Iris pigment epithelial cell (primary cell): ENCODE data around the gene MRPL33.

ENCODE experiments used
- DNase-seq: peaks from one replicate; pipeline ENCODE4 v3.0.0-alpha.2; 2011; ENCODE audit warnings: low read depth

MRPL33 gene

DNA sequence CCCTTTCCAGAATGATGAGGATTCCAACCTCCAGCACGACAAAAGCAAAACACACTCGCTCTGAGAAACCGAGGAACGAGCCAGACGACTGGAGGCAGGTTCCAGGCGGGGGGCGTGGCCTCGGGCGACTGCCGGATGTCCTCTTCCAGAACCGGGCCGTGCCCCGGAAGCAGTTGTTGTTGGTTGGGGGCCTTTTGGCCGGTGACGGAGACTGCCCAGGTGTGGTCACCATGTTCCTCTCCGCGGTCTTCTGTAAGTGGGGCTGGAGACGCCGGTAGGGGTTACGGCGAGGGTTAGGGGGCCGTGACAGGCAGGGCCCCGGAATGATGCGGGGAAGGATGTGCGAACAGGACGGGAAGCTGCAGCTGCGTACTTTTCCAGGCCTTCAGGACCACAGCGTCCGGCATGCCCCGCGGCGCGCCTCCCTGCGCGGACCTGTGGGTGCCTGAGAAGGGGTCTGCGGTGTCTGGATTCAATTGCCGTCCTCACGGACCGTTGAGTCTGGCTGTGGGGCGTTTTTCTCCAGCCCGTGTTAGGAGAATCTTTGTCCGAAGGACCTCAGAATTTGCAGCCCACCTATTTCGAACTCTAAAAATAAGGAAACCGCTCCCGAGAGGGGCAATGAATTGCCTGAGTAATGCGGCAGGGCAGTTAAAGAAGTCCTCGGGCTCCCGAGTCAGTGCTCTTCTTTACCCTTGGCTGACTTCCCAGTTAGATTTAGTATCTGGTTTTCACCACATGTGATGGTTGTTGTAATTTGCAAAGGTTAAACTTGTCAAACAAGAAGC lies at the start of gene MRPL33:
TSS of gene MRPL33 (plus strand) at position 172 of the 788 bp plus-strand sequence. CDS start at position 231, 59 bp downstream.
- DNase-seq = peak; percentile 92

- no peak for DNase-seq
These were observed 49.5 kb upstream of the MRPL33 start for GRCh38 chr2:27721884-27722485.

DNA sequence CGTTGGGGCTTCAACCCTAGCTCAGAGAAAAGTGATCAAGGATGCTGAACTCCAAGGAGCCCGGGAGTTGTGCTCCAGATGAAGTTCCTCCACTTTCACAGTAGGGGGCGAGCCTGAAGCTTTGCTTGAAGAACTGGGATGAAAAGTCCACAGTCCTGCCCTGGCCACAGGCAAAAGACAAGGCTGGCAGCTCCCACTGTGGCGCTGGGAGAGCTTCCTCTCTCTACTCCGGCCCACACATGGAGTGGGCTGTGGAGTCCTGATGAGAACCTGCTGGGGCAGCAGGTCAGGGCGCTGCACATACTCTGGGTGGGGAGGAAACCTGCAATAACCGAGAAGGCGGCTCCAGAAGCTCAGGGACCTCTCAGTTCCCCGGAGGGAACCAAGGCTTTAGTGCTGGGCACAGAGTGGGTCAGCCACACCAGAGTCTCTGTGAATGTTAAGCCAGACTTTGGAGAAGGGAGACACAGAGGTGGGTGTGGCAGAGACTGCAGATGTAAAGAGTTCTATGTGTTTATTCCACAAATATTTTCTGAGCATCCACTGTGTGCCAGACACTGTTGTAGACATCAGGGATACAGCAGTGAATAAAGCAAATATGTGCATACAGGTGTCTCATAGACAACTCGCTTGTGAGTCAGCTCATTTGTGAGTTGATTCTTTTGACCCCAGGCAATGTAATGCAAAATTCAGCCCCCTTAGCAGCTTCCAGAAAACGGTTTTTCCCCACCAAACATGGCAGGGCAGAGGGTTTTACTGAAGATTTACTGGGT lies 48.0 kb upstream of the MRPL33 start:
- peak; percentile 81 for DNase-seq

DNA sequence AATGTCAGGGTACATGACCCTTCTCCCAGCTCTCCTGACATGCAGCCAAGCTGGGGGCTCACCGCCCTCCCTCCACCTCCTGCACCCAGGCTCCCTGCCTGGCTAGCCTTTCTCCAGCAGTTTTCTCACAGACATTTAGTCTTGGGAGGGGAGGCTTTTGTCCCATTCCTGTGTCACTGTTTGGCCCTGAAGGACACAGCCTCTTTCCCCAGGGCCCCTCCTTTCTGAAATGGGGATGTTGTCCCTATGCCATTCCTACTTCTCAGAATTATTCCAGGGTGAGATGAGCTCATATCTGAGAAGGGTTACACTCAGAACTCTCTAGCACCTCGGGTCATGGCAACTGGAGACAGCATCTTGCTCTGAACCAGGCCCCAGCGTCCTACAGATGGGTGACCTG lies 47.3 kb upstream of the MRPL33 start:
- no peak for DNase-seq

GRCh38 chr2:27724905-27725701 lies 46.4 kb upstream of the MRPL33 start:
- DNase-seq = peak; percentile 71

GRCh38 chr2:27727257-27727656 lies 44.3 kb upstream of the MRPL33 start:
- DNase-seq = peak; percentile 60

DNA sequence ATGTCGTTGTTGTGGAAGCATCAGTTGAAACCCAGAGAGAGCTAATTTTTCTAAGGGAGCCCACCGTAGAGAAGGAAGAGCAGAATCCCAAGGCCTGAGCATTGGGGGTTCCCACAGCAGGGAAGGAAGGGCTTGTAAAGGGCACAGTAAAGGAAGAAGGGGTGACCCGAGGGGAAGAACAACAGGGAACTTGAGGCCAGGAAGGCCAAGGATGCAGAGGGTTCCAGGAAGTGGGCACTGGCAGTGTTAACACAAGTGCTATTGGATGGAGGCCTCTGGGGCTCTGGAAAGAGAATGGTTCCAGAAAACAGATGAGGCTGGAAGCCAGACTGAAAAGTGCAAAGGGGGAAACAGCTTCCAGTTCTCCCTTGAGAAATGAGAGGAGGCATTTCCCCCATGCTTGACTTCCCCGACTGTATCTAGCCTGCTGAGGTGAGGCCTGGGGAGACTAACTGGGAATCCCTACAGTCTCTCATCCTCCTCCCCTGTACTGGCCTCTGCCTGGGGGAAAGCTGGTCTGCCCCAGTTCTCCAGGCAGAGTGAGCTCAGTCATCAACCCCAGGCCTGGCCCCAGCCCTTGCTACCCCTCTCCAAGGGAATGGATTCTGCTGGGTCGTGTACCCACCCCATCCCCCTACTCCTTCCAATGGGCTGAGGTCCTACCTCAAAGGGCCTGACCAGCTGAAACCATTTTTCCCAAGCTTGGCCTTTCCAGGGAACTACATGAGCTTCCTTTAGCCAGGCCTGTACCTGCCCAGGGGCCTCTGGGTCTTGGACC lies 43.2 kb upstream of the MRPL33 start:
- no peak for DNase-seq

- DNase-seq = no peak
These were observed 42.3 kb upstream of the MRPL33 start for GRCh38 chr2:27729198-27729597.

DNA sequence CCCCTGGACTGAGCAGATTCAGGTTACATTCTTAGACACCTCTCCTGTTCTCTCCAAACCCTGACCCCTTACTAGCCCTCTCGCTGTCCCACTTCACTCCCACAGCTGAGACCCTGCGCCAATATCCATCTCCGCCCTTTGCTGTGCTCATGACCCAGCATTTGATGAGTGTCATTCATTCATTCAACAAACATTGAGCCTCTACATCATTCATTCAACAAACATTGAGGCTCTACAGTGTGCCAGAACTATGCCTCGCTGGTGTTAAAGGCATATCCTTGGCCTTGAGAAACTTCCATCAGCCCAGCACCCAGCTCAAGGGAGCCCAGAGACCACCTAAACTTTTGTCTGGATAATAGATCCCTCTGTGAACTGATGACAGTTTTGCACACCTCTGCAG lies 41.9 kb upstream of the MRPL33 start:
- no peak for DNase-seq

DNA sequence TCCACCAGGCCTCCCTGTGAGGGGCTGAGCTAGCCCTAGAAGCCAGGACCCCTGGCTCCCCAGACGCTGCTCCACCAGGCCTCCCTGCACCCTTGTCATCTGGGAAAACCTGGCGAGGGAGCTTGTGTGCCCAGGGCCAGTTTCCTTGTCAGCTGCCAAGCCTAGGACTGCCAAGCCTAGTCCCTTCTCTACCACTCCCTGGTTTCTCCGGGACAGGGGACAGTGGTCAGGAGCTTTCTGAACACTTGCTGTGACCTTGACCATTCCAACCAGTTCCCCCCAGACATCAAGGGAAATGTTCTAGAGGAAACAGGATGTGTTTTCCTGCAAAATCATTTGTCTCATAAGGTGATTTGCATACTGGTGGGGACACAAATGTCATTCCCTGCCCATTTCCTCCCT lies 41.3 kb upstream of the MRPL33 start:
- no peak for DNase-seq

DNA sequence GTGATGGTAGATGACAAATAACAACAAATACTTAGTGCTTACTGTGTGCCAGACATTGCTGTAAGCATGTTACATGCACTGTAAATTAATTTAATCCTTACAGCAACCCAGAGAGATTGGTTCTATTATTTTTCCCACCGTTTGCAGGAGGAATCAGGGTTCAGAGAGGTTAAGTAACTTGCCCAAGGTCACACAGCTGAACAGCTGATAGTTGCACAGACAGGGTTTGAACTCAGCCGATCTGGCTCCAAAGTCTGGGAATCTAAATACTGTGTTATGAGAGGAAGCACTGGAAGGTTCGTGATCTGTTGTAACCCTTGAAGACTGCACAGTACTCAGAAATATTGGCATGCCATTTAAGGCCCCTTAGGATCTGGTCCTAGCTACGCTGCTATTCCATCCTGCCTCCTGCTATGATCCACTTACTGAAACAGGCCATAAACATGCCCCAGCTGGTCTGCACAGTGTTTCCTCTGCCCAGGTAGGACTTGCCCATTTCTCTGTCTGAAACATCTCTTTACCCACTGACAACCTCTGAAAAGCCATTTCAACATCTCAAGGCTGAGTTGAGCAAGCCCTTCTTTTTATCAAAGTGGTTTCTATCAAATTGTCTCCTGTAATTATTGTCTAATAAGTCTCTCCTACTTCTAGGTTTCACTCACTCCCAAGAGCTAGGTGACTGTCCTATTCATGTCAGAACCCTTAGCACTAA lies 40.4 kb upstream of the MRPL33 start:
- DNase-seq = no peak

DNA sequence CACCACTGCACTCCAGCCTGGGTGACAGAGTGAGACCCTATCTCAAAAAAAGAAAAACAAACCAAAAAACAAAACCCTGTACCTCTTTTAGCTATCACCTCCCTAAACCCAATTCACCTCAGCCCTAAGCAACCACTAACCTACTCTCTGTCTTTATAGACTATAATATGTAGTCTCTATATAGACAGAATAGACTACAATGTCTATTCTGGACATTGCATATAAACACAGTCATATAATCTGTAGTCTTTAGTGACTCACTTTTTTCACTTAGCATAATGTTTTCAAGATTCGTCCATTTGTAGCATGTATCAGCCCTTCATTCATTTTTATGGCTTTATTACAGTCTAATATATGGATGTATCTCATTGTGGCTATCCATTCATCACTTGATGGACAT lies 37.2 kb upstream of the MRPL33 start:
- no peak for DNase-seq

DNA sequence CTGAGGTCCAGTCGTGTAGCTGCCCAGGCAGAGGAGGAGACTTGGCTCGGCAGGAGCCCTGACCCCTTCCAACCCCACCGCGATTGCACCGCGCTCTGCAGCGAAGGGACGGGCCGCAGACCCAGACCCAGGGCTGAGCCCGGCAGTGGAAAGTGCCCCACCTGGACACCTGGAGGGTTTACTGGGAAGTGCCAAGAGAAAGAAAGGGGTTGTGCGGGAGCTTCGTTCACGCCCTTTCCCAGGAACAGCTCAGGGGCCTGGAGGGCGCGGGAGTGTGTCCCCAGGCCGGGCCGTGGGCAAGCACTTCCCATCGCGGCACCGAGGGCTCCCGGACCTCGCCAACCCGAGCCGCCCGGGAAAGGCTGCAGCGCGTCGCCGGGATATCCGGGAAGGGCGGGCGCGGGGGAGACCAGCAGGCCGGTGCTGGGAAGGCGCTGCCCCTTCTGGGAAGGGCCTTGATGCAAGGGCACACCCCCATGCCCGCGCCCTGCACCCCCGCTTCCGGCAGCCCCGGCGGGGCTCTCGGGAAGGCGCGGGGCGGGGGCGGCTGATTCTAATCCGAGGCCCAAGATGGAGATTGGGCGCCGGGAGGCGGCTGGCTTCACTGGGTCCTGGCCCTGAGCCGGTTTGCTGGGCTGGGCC lies 36.1 kb upstream of the MRPL33 start:
- DNase-seq = peak; percentile 62

DNA sequence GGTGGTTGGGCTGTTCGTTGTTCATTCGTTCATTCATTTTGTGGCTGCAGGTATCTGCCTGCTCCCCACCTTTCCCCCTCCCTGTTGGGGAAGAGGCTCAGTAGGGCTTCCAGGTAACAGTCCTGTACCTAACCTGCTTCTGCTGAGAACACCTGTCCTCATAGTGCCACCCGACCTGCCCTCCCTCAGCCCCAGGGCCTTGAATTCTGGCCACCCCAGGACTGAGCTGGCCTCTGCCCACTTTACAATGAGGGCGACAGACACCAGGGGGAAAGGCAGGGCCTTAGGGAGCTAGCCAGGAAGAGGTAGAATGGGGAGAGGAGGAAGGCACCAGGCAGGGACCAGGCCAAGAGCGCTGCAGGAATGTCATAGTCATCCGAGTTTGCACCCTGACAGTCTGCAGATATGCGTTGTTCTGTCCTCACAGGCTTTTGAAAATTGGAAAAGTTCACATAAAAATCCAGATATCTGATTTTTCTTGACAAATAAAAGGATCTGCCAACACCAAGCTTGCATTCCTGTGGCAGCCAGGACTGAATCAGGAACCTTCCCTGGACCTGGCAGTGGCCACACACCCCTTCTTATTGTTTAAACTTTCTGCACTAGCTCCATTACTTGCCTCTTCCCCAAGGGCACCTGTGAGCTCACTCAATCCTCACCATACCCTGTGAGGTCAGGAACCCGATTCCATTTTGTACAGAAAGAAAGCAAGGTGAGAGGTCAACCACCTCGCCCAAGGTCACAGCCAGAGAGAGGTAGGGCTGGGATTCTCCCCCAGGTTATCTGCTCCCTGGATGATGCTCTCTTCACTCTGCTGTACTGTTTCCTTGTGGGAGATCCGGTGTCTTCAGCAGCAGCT lies 35.3 kb upstream of the MRPL33 start:
- DNase-seq = no peak

- DNase-seq = no peak
These were observed 34.7 kb upstream of the MRPL33 start for GRCh38 chr2:27736890-27737204.

DNA sequence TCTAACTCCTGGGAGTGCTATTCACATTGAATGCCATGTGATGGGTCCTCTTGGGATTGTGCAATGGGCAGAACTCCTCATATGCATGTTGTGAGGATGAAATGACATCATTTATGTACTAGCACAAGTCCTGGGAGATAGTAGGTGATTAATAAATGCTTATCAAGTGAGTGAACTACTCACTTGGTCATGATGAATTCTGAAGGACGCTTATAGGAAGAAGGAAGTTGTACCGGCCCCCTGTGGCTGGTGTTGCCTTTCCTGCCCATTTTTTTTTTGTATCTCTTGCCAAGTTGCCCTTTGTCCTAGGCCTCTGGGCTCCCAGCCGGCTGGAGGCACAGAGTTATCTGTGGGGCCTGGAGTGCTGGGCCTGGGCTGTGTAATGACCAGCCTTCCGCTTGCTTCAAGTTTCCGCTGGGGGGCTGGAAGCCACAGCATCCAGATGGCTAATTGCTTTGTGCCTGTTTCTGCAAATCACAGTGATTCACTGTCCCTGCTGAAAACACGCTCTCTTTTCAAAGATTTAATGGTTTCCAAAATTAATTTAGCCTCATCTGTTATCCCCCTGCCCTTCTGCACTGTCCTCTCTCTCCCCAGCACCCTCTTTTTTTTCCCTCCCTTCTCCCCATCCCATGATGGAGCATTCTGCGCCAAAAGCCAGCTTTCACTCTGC lies 33.7 kb upstream of the MRPL33 start:
- peak; percentile 95 for DNase-seq

GRCh38 chr2:27738349-27739057 lies 33.0 kb upstream of the MRPL33 start:
- no peak for DNase-seq

- DNase-seq = no peak
These were observed 32.5 kb upstream of the MRPL33 start for GRCh38 chr2:27739058-27739373.
